NCI-H1105 (cell line): ENCODE data around the gene TMEM88.
A peak's percentile ranks its signal among the peaks of the same experiment; 100 is the strongest.

Source experiments
- DNase-seq: peaks from one replicate; lab custom pipeline; 2025; lab: John Stamatoyannopoulos, UW

TMEM88 gene

GRCh38 chr17:7833011-7833794 is 21.7 kb upstream of the TMEM88 start:
- DNase-seq, result no peak

GRCh38 chr17:7833795-7834541 is 20.9 kb upstream of the TMEM88 start, which contains the start of gene KDM6B:
TSS of gene KDM6B (plus strand) at chr17:7834217. CDS start at chr17:7845555, 11,338 bp downstream.
- peak; percentile 90 for DNase-seq

GRCh38 chr17:7834542-7834956 is 20.3 kb upstream of the TMEM88 start:
- DNase-seq, result no peak

- DNase-seq, result peak; percentile 99
Observed at GRCh38 chr17:7834957-7835813, 19.7 kb upstream of the TMEM88 start.

GRCh38 chr17:7835814-7836595 is 18.9 kb upstream of the TMEM88 start:
- no peak for DNase-seq

- DNase-seq, result peak; percentile 99
Observed at GRCh38 chr17:7836596-7837407, 18.1 kb upstream of the TMEM88 start.

GRCh38 chr17:7837408-7838088 is 17.3 kb upstream of the TMEM88 start:
- no peak for DNase-seq

GRCh38 chr17:7838090-7839075 is 16.5 kb upstream of the TMEM88 start:
- DNase-seq, result peak; percentile 58

GRCh38 chr17:7839190-7839875 is 15.5 kb upstream of the TMEM88 start:
- no peak for DNase-seq

GRCh38 chr17:7839876-7840261 is 15.0 kb upstream of the TMEM88 start:
- peak; percentile 39 for DNase-seq

- DNase-seq, result no peak
Observed at GRCh38 chr17:7840441-7840840, 14.4 kb upstream of the TMEM88 start.

- no peak for DNase-seq
Observed at GRCh38 chr17:7840875-7841274, 14.0 kb upstream of the TMEM88 start.

- DNase-seq, result peak; percentile 50
Observed at GRCh38 chr17:7841396-7841914, 13.4 kb upstream of the TMEM88 start.

- DNase-seq, result peak; percentile 95
Observed at GRCh38 chr17:7841915-7842379, 12.9 kb upstream of the TMEM88 start.

GRCh38 chr17:7842380-7843256 is 12.2 kb upstream of the TMEM88 start:
- peak; percentile 62 for DNase-seq

- peak; percentile 42 for DNase-seq
Observed at GRCh38 chr17:7843257-7843535, 11.7 kb upstream of the TMEM88 start.
